ENCODE measurements around the gene ASCC2.

Gene ASCC2

GRCh38 chr22:29742326-29742725 is 95.7 kb downstream of the ASCC2 start:
- POLR2A ChIA-PET = interaction anchor here (0.8 kb wide), 1 partner anchor 25 kb away, joined by 4 read pairs; the partner anchor contains the start of genes UQCR10 and ZMAT5
- TF ChIP-seq CTBP1 (IDR thresholded peaks at IDR 0.05; ENCODE audit: borderline replicate concordance) = no peak
- no peak for TF ChIP-seq SP1 (IDR thresholded peaks at IDR 0.05)
- no peak for TF ChIP-seq TARDBP (IDR thresholded peaks at IDR 0.05)
- TF ChIP-seq FOXM1 (IDR thresholded peaks at IDR 0.05; ENCODE audit: borderline replicate concordance) = no peak
- no peak for TF ChIP-seq FOXA1 (IDR thresholded peaks at IDR 0.05)
- no peak for DNase-seq (ENCODE audit: extremely low spot score)
- CTCF ChIA-PET = no interaction called here

- no peak for TF ChIP-seq CTBP1 (IDR thresholded peaks at IDR 0.05; ENCODE audit: borderline replicate concordance)
- no peak for TF ChIP-seq LEF1 (IDR thresholded peaks at IDR 0.05; ENCODE audit: borderline replicate concordance)
- TF ChIP-seq, protein P1, sequence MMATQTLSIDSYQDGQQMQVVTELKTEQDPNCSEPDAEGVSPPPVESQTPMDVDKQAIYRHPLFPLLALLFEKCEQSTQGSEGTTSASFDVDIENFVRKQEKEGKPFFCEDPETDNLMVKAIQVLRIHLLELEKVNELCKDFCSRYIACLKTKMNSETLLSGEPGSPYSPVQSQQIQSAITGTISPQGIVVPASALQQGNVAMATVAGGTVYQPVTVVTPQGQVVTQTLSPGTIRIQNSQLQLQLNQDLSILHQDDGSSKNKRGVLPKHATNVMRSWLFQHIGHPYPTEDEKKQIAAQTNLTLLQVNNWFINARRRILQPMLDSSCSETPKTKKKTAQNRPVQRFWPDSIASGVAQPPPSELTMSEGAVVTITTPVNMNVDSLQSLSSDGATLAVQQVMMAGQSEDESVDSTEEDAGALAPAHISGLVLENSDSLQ (IDR thresholded peaks at IDR 0.05) = no peak
- TF ChIP-seq SUZ12 (IDR thresholded peaks at IDR 0.05) = no peak
- no peak for TF ChIP-seq L3MBTL2 (conservative IDR thresholded peaks at IDR 0.05)
- TF ChIP-seq ARNT (IDR thresholded peaks at IDR 0.05) = no peak
- DNase-seq (ENCODE audit: extremely low spot score) = no peak
- CTCF ChIA-PET = no interaction called here
- POLR2A ChIA-PET = interaction anchor here (0.8 kb wide), 1 partner anchor 25 kb away, joined by 4 read pairs; the partner anchor contains the start of genes UQCR10 and ZMAT5
Observed at GRCh38 chr22:29741926-29742325, 96.1 kb downstream of the ASCC2 start.

- no peak for DNase-seq (ENCODE audit: extremely low spot score)
- CTCF ChIA-PET = no interaction called here
- POLR2A ChIA-PET = no interaction called here
- TF ChIP-seq HDGF (IDR thresholded peaks at IDR 0.05; ENCODE audit: borderline replicate concordance) (no peak), TARDBP (IDR thresholded peaks at IDR 0.05) (no peak), LEF1 (IDR thresholded peaks at IDR 0.05; ENCODE audit: borderline replicate concordance) (no peak), FOXK2 (IDR thresholded peaks at IDR 0.05) (no peak), SP1 (IDR thresholded peaks at IDR 0.05) (no peak), FOXM1 (IDR thresholded peaks at IDR 0.05; ENCODE audit: borderline replicate concordance) (no peak), SUZ12 (IDR thresholded peaks at IDR 0.05) (no peak), NFRKB (IDR thresholded peaks at IDR 0.05) (no peak), ARNT (IDR thresholded peaks at IDR 0.05) (no peak), L3MBTL2 (conservative IDR thresholded peaks at IDR 0.05) (no peak), BHLHE40 (IDR thresholded peaks at IDR 0.05; ENCODE audit: borderline replicate concordance) (no peak), ELF4 (IDR thresholded peaks at IDR 0.05) (no peak), CTBP1 (IDR thresholded peaks at IDR 0.05; ENCODE audit: borderline replicate concordance) (no peak), FOXA1 (IDR thresholded peaks at IDR 0.05) (no peak)
Observed at GRCh38 chr22:29740216-29740615, 97.9 kb downstream of the ASCC2 start.

GRCh38 chr22:29739346-29739875 is 98.7 kb downstream of the ASCC2 start:
- TF ChIP-seq SUZ12 (IDR thresholded peaks at IDR 0.05) (no peak), L3MBTL2 (conservative IDR thresholded peaks at IDR 0.05) (no peak), ELF4 (IDR thresholded peaks at IDR 0.05) (no peak), ZNF384 (IDR thresholded peaks at IDR 0.05) (no peak)
- ChIA-PET CTCF (interaction anchor here (0.6 kb wide), 1 partner anchor 240 kb away, joined by 4 read pairs; no protein-coding TSS in a partner anchor), POLR2A (no interaction called here)
- no peak for DNase-seq (ENCODE audit: extremely low spot score)

Measured in HEK293T (cell line).